GM12875 (cell line): ENCODE measurements around the gene TP73.

ENCODE experiments used
- H3K4me3 ChIP-seq: one replicate; pipeline ENCODE4 v1.5.1; 2011; ENCODE audit warnings: low read depth, low read length, control low read depth
- TF ChIP-seq, protein P1 (sequence below): IDR thresholded peaks from 2 replicates; pipeline ENCODE4 v1.5.1; 2011; ENCODE audit warnings: low read depth, mild to moderate bottlenecking, control low read depth, inconsistent platforms, low read length, moderate library complexity, borderline replicate concordance; ENCODE audit not compliant: insufficient read depth

The TP73 gene

GRCh38 chr1:3779912-3780416 is 127.6 kb downstream of the TP73 start:
- H3K4me3 ChIP-seq = no peak overlapping the region
- TF ChIP-seq, protein P1, sequence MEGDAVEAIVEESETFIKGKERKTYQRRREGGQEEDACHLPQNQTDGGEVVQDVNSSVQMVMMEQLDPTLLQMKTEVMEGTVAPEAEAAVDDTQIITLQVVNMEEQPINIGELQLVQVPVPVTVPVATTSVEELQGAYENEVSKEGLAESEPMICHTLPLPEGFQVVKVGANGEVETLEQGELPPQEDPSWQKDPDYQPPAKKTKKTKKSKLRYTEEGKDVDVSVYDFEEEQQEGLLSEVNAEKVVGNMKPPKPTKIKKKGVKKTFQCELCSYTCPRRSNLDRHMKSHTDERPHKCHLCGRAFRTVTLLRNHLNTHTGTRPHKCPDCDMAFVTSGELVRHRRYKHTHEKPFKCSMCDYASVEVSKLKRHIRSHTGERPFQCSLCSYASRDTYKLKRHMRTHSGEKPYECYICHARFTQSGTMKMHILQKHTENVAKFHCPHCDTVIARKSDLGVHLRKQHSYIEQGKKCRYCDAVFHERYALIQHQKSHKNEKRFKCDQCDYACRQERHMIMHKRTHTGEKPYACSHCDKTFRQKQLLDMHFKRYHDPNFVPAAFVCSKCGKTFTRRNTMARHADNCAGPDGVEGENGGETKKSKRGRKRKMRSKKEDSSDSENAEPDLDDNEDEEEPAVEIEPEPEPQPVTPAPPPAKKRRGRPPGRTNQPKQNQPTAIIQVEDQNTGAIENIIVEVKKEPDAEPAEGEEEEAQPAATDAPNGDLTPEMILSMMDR = no peak

DNA sequence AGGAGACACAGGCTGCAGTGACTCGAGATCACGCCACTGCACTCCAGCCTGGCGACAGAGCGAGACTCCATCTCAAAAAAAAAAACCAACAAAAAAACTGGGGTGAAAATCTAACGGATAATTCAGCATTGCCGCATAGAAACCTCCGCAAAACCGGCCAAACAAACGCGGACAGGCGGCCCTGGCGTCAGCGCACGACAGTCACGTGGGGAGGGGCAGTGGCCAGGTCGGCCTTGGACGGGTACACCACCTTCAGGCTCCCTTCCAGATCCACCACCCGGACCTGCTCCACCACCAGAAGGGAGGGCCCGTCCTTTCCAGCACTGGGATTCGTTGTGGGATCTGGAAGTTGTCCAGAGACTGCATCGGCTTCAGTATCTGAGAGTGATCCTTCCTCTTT is 128.6 kb downstream of the TP73 start:
- TF ChIP-seq, protein P1 = no peak
- no peak overlapping the region for H3K4me3 ChIP-seq

DNA sequence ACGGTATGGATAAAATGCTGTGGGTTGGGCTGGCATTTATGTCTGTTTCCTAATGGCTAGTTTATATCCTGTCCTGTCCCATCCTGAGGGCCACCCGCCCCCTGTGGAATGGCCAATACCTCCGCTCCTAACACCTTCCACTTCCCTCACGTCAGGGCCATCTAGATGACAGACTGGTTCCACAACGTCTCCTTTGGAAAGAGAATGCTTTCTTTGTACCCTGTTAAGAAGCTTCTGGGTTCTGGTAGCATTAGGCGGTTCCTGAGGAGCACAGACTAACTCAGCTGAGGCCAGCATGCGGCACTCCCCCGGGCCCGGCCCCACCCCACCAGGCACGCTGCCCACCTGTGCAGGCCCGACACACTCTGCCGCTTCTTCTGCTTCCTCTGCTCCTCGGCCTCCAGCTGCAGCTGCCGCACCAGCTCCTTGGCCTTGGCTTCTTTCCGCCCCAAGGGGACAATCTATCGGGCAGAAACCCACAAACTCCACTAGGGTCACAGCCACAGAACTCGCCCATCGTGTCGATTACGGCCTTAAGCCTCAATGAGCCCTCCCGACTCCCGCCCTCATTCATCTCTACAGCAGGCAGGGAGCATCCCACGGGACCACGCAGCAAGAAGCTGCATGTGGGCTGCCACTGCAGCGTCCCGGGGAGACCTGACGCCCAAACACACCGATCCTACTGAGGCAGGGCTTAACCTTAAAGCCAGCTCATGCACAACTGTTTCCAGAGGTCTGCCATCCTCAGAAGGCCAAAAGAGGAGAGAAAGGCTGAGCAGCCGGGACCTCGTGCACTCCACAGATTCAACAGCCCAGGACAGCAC is 131.5 kb downstream of the TP73 start:
- TF ChIP-seq, protein P1 = no peak
- no peak overlapping the region for H3K4me3 ChIP-seq

- no peak overlapping the region for H3K4me3 ChIP-seq
- TF ChIP-seq, protein P1 = no peak
These were observed 132.7 kb downstream of the TP73 start for GRCh38 chr1:3785045-3785444.

DNA sequence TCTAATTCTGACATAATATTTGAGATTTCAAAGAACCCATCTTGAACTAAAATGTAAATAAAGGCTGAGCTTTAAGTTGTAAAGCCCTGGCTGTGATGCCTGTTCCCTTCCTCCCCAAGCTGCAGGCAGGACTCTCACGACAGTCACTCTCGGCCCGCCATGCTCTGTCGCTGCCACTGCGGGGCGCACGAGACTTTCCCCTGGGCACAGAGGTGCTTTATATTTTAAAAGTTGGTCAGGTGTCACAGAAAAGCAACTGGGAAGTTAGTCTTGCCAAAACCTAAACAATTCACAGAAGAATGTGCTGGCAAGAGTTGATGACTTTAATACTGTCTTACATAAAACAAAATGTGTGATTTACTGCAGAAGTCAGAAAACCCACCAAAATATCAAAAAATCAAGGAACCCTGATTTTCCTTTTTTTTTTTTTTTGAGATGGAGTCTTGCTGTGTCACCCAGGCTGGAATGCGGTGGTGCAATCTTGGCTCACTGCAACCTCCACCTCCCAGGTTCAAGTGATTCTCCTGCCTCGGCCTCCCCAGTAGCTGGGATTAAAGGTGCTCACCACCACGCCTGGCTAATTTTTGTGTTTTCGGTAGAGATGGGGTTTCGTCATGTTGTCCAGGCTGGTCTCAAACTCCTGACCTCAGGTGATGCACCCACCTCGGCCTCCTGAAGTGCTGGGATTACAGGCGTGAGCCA is 133.3 kb downstream of the TP73 start:
- H3K4me3 ChIP-seq = no peak overlapping the region

More for the DNA sequence above, 133.3 kb downstream of the TP73 start:
- TF ChIP-seq, protein P1 = peak; percentile 24; the same call in 1 of the 2 replicates
